ENCODE data around the gene TMEM108. TPM values are rescaled to one million over a fixed set of nuclear protein-coding genes. Genes with fewer than 3 reads are reported as not detected.

Gene TMEM108
- total and polyA plus RNA-seq, 11 donors: 0.14 to 2.8 (median 0.57) TPM

- intact Hi-C loops (cut with DNase I): no loop called here
- Histone ChIP-seq H3K9me3 (no peaks in the 10 kb centered on the region), H3K27ac (no peak overlapping the region), H3K4me1 (peaks cover 0 to 12% (median 2%) of the 10 kb centered on the region in 12 donors), H3K4me3 (no peak overlapping the region), H3K27me3 (no peaks in the 10 kb centered on the region), H3K36me3 (no peaks in the 10 kb centered on the region)
- no peak for TF ChIP-seq CTCF (IDR thresholded peaks at IDR 0.05)
- TF ChIP-seq POLR2A (IDR thresholded peaks at IDR 0.05): no peak
- no peak for ATAC-seq
- no peak for DNase-seq
- WGBS, 4 donors: 56 to 59% (median 58%) methylated on average over 3 of the region's 3 CpGs
Measured at GRCh38 chr3:133121450-133121849, 83.3 kb downstream of the TMEM108 start.

GRCh38 chr3:133123636-133124035 lies 85.4 kb downstream of the TMEM108 start:
- no peaks in the 10 kb centered on the region for H3K9me3 ChIP-seq
- H3K27me3 ChIP-seq: no peaks in the 10 kb centered on the region
- ATAC-seq: no peak
- 26 to 61% (median 48%) methylated on average over 1 of the region's 1 CpG for WGBS, 4 donors
- no peak for DNase-seq
- no peaks in the 10 kb centered on the region for H3K36me3 ChIP-seq
- no peak for TF ChIP-seq POLR2A (IDR thresholded peaks at IDR 0.05)
- no peak for TF ChIP-seq CTCF (IDR thresholded peaks at IDR 0.05)
- H3K4me3 ChIP-seq: no peak overlapping the region
- peaks cover 0 to 12% (median 2%) of the 10 kb centered on the region in 12 donors for H3K4me1 ChIP-seq
- peak overlapping the region in 2 of 12 donors; percentile 0 to 35 for H3K27ac ChIP-seq
- intact Hi-C loops (cut with DNase I): no loop called here

GRCh38 chr3:133124511-133124910 lies 86.3 kb downstream of the TMEM108 start:
- intact Hi-C loops (cut with DNase I): no loop called here
- TF ChIP-seq POLR2A (IDR thresholded peaks at IDR 0.05) (no peak), CTCF (IDR thresholded peaks at IDR 0.05) (no peak)
- ATAC-seq (peak; percentile 92 to 96 (median 96)), DNase-seq (peak in 3 of 5 donors; percentile 29 to 48 (median 38))
- Histone ChIP-seq H3K27me3 (no peaks in the 10 kb centered on the region), H3K4me3 (peak overlapping the region in 2 of 12 donors; percentile 6 to 18), H3K4me1 (peaks cover 0 to 12% (median 2%) of the 10 kb centered on the region in 12 donors), H3K27ac (peak overlapping the region in 2 of 12 donors; percentile 0 to 35), H3K36me3 (no peaks in the 10 kb centered on the region), H3K9me3 (no peaks in the 10 kb centered on the region)
- 33 to 44% (median 36%) methylated on average over 6 of the region's 6 CpGs for WGBS, 4 donors

GRCh38 chr3:133125171-133125570 lies 87.0 kb downstream of the TMEM108 start:
- 79 to 82% (median 81%) methylated on average over 4 of the region's 4 CpGs for WGBS, 4 donors
- peak overlapping the region in 1 of 12 donors; percentile 18 for H3K4me3 ChIP-seq
- H3K27me3 ChIP-seq: no peaks in the 10 kb centered on the region
- no peak overlapping the region for H3K27ac ChIP-seq
- intact Hi-C loops (cut with DNase I): no loop called here
- DNase-seq (no peak), ATAC-seq (no peak)
- TF ChIP-seq POLR2A (IDR thresholded peaks at IDR 0.05): no peak
- TF ChIP-seq CTCF (IDR thresholded peaks at IDR 0.05): no peak
- peaks cover 0 to 12% (median 2%) of the 10 kb centered on the region in 12 donors for H3K4me1 ChIP-seq
- no peaks in the 10 kb centered on the region for H3K9me3 ChIP-seq
- H3K36me3 ChIP-seq: no peaks in the 10 kb centered on the region

Measured in heart left ventricle (tissue), 16 donors.